Measurements from ENCODE around the gene SCAP. TPM values are rescaled to one million over a fixed set of nuclear protein-coding genes. Genes with fewer than 3 reads are reported as not detected.

The SCAP gene
- total and polyA plus RNA-seq, 2 of the 4 experiments (the other 2 are of a cell fraction): 25.3 to 34.6 TPM

DNA sequence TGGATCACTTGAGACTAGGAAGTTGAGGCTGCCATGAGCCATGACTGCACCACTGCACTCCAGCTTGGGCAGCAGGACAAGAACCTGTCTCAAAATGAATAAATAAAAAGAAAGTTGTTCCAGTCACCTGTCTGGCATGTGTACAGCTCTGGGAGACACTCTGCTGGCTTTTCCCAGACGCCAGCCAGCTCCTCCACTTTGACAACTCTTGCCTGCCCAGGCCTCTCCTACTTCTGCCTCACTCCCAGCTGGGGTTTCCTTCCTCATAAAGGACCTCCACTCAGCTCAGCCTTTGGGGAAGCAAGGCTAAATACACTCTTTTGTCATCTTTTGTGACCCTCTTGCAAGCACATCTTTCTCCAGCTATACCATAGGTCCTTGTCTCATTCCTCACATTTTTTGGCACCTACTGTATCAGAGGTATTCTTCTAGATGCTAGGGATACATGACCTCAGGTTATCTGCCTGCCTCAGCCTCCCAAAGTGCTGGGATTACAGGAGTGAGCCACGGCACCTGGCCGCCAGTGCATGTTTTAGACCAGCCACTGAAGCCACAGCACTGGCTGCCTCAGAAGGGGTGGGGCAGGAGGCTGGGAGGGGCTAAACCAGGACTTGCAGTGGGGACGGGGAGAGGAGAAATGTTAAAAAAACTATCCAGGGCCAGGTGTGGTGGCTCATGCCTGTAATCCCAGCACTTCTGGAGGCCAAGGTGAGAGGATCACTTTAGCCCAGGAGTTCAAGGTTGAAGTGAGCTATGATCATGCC is 47.8 kb upstream of the SCAP start (continued):
- TF ChIP-seq, protein P1, sequence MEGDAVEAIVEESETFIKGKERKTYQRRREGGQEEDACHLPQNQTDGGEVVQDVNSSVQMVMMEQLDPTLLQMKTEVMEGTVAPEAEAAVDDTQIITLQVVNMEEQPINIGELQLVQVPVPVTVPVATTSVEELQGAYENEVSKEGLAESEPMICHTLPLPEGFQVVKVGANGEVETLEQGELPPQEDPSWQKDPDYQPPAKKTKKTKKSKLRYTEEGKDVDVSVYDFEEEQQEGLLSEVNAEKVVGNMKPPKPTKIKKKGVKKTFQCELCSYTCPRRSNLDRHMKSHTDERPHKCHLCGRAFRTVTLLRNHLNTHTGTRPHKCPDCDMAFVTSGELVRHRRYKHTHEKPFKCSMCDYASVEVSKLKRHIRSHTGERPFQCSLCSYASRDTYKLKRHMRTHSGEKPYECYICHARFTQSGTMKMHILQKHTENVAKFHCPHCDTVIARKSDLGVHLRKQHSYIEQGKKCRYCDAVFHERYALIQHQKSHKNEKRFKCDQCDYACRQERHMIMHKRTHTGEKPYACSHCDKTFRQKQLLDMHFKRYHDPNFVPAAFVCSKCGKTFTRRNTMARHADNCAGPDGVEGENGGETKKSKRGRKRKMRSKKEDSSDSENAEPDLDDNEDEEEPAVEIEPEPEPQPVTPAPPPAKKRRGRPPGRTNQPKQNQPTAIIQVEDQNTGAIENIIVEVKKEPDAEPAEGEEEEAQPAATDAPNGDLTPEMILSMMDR (conservative IDR thresholded peaks at IDR 0.05; ENCODE audit: low read depth, low read length): no peak

Data from IMR-90 (cell line).